Measurements from ENCODE around the gene ACTRT3. TPM values are rescaled to one million over a fixed set of nuclear protein-coding genes. Genes with fewer than 3 reads are reported as not detected.

Gene ACTRT3
- total RNA-seq: 3.7 and 3.9 TPM in 2 replicates

DNA sequence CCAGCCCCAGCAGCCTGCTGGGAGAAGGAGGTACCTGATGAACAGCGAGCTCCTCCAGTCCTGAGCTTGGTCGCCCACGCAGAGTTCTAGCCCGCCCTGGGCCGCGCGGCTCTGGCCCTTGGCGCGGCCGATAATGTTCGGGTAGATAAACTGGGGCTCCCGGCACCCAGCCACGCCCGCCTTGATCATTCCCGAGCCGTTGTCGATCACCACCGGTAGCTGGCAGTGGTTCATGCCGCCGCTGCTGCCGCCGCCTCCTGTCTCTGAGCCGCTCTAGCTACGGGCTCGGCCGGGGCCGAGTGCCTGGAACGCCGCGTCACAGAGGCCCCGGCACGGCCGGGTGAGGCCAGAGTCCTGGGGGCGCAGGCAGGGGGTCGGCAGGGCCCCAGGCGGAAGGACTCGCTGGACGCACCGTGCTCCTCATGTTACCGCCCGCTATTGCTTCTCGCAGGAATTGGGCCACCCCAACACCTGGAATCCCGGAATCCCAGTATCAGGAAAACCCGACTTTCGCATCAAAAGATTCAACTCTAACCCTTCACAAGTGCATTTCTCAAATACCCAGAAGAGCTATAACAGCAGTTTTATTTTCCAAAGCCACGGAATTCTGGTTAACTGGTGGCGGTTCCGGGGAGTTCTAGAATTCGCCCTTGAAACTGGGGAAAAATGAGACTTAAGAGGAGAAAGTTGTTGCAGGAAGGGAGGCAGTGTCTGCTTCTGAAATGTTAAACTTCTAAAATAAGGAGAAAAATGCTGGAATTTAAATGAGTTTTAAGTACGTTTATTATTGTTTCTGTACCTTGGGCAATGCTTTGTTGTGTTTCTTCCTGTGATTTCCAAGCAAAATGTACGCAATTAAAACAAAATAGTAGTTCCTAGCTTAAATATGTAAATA, at the start of gene ACTRT3:
Gene ACTRT3 (minus strand): TSS at position 275 of the 895 bp plus-strand sequence. CDS start 41 bp downstream, at position 234.

DNA sequence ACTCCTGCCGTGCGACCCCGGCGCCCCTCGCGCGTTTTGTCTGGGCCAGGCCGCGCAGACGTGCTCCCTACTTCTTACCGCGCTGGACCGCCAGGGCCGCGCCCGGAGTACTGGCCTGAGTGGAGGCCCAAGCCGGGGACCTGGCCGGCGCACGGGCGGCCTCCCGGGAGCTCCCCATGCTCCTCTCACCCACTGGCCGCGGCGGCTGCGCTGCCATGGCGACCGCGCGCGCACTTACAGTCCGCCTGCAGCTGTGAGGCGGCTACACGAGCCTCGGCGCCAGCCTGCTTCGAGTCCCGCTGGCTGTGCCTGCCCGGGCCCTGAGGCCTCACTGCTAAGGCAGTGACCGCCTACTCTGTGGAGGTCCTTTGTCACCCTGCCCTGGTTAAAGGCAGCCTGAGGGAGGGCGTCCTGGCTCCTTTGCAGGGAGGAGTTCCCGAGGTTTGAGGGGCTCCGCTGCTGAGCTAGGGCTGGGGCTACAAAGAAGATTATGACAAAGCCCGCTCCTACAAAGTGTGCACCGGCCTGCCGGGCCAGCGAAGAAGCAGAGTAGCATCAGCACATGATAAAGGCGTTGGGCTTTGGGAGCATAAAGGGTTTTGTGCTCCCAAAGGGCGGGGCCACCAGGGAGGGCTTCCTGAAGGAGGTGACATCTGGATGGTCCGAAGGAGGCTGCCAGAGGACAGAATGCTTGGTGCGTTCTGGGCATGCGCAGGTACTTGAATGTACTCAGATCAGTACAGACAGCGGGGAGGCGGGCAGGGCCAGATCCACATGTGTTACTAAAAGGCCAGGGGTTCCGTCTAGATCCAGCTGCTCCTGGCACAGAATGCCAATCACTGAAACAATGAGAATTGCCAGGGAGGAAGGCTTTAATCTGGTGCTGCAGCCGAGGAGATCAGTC, 43.2 kb upstream of the ACTRT3 start, which contains the start of the genes LRRC34 and LRRIQ4:
Gene LRRC34 (minus strand): TSS at position 573 of the 904 bp plus-strand sequence. CDS start 356 bp downstream, at position 217.
Gene LRRIQ4 (plus strand): TSS at position 539 of the 904 bp plus-strand sequence. CDS start 9,052 bp downstream, outside the sequence.

DNA sequence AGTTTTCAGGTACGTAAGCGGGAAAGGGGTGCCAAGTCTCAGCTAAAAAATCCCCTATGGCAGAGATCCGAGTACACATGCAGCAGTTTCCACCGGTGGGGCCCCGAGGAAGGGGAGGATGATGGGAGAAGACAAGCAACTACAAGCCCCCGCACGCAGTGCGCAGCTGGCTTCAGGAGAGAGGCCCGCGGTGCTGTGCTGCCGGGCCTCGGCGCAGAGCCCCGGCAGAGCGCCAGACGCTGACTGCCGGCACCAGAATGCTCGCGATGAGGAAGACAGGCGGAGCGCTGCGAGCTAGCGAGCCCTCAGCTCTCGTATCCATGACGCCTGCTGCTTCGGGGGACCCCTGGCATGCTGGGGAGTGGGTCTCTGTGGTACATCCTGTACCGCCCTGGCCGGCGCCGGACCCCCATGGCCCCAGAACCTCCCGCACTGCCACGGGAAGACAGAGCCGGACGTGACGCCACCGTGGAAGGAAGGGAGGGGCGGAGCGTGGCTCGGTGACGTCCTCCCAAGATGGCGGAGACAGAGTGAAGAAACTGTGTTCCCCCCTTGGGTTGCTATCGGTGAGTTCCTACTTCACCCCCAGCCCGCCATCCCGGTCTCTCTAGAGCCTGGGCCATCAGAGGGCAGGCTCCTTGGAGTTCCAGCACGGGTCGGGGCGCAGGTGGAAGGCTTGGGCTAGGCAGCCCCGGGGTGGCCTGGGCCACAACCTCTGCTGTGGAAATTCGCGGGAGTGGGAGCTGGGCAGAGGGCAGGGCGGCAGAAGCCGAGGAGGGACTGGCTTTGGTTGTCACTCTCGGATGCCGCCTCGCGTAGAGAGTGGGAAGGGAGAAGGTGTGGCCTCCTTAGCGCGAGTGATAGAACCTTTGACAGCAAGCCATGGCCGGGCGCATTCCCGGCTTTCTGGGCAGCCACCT, 3.8 kb upstream of the ACTRT3 start, which contains the start of gene MYNN:
Gene MYNN (plus strand): TSS at position 500 of the 920 bp plus-strand sequence. CDS start 900 bp downstream, outside the sequence.

DNA sequence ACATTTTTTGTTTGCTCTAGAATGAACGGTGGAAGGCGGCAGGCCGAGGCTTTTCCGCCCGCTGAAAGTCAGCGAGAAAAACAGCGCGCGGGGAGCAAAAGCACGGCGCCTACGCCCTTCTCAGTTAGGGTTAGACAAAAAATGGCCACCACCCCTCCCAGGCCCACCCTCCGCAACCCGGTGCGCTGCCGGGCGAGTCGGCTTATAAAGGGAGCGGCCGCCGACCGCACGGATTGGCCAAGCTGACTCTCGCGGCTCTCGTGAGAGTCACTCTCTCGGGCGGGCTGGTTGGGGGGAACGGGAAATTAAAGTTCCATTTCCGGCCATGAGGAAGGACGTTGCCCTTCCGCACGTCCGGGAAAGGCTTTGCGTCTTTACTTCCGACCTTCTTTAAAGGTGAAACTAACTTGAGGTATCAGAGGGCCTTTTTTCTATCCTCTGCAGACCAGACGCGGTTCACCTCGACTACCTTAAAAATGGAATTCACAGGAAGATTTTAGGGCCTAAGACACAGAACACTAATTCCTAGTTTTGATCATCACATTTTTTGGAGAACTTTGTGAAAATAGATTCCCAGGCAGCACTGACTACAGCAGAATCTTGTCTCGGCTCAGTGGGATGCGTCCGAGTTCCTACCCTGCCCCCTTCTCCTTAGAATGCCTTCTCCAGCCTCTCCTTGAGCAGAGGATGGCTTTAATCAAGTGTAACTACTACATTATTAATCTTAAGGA, 4.3 kb downstream of the ACTRT3 start, which contains the start of gene TERC:
Gene TERC (minus strand): TSS at position 179 of the 731 bp plus-strand sequence.

Other genes with a start within 250 kb of the ACTRT3 start
- gene MECOM, start 105.8 kb downstream of the ACTRT3 start, total RNA-seq: 11.6 and 23.5 TPM in 2 replicates
- gene TERC, start 4.5 kb downstream of the ACTRT3 start, total RNA-seq: 234 and 424 TPM in 2 replicates
- gene MYNN, start 3.8 kb upstream of the ACTRT3 start, total RNA-seq: 13.3 and 17.2 TPM in 2 replicates
- not detected in 2 replicates for gene LRRIQ4, start 43.3 kb upstream of the ACTRT3 start, total RNA-seq
- 1.9 and 2.9 TPM in 2 replicates for gene LRRC34, start 43.3 kb upstream of the ACTRT3 start, total RNA-seq
- gene LRRC31, start 100.4 kb upstream of the ACTRT3 start, total RNA-seq: not detected in 2 replicates
- not detected in 2 replicates for gene SAMD7, start 142.0 kb upstream of the ACTRT3 start, total RNA-seq
- gene SEC62, start 197.2 kb upstream of the ACTRT3 start, total RNA-seq: 23.4 and 29.1 TPM in 2 replicates